GM18498 (cell line): ENCODE data around the gene SMARCD1.
A peak's percentile ranks its signal among the peaks of the same experiment; 100 is the strongest.

Source experiments
- ATAC-seq: cut with Tn5 transposase; IDR thresholded peaks from one replicate; pipeline ENCODE4 v1.9.1; 2021; ENCODE audit warnings: mild to moderate bottlenecking, moderate library complexity; ENCODE audit not compliant: unreplicated experiment

The SMARCD1 gene

DNA sequence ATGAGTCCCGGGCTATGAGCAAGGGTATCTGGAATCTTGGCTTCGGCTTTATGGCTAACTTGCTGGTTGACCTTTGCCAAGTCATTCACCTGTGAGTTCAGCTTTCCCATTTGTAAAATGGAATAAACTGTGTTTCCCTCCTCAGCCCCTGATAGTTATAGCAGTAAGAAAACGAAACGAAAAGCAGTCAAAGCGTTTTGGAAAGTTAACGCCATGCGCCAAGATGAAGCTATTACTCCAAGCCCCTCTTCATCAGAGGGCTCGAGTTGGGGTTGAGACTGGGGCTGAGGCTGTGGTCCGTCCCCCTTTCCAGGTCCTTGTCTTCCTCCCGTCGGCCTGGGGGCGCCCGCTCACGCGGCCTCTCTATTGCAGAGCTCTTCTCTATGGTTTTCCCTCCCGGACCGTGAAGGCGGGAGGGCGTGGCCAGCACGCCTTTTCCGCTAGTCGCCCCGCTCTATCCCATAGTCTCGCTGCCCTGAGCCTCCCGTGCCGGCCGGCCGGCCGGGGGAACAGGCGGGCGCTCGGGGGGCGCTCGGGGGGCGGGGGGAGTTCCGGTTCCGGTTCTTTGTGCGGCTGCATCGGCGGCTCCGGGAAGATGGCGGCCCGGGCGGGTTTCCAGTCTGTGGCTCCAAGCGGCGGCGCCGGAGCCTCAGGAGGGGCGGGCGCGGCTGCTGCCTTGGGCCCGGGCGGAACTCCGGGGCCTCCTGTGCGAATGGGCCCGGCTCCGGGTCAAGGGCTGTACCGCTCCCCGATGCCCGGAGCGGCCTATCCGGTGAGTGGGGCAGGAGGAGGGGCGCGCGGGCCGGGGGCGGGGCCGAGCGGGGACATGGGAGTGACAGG lies at the start of gene SMARCD1:
Gene SMARCD1 (plus strand): TSS at position 568 of the 840 bp plus-strand sequence. CDS start 28 bp downstream, at position 596.
- peak; percentile 86 for ATAC-seq

DNA sequence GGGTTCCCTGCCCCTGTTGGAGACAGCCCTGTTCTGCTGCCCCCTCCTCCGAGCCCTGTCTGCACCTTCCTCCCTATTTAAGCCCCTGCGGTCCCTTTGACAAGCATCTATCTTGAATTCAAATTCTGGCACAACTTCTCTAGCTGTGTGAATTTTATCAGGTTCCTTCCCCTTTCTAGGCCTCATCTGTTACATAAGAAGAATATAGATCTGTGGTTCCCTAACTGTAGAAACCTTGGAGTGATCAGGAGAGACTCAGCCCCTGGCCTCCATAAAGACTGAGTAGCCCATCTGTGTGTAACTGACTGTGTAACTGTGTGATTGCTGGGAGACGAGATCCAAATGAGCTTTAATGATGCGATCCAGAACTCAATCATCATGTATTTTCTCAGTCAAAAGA lies 46.8 kb upstream of the SMARCD1 start:
- ATAC-seq = no peak

DNA sequence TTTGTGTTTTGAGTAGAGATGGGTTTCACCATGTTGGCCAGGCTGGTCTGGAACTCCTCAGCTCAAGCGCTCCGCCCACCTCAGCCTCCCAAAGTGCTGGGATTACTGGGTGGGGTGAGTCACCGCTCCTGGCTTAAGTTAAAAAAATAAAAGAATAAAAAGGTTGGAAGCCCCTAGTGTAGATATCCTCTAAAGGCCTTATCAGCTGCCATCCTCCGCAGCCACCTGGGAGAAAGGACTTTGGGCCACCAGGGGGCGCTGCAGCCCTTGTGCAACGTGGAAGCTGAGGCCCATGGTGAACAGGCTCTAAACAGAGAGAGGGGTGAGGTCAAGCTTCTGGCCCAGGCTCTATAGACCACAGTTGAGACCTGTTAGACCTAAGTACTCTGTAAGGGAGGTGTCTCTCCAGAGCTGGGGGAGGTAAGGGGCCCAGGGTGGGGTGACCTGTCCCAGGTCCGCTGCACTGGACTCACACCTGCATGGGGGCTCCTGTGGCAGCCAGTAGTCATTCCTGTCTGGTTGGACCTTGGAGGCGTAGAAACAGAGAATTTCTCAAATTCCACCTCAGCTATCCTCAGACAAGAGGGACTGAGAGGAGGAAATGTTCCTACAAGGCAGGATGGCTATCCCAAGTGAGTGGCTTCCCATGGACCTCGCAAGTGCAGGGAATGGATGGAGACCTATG lies 45.8 kb upstream of the SMARCD1 start:
- ATAC-seq = no peak

GRCh38 chr12:50040657-50041056 lies 44.5 kb upstream of the SMARCD1 start:
- ATAC-seq = no peak

- ATAC-seq = no peak
Measured at GRCh38 chr12:50041062-50041860, 43.9 kb upstream of the SMARCD1 start.

DNA sequence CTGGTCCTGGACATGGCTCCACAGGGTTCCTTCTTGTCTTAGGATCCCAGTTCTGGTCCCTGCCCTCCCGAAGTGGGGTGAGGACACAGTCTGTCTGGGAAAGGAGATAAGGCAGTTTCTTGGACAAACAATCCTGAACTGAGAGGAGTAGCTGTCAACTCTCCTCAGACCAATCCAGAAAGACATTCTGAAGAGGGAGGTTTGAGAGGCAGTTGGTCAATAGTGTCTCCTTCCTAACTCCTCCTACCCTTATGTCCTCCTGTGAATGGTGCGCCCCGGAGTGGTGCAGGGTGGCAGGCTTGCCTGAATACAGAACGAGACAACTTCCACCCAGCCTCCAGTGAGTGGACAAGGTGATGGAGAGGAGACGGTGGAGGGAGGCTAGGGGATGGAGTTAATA lies 43.2 kb upstream of the SMARCD1 start:
- no peak for ATAC-seq

DNA sequence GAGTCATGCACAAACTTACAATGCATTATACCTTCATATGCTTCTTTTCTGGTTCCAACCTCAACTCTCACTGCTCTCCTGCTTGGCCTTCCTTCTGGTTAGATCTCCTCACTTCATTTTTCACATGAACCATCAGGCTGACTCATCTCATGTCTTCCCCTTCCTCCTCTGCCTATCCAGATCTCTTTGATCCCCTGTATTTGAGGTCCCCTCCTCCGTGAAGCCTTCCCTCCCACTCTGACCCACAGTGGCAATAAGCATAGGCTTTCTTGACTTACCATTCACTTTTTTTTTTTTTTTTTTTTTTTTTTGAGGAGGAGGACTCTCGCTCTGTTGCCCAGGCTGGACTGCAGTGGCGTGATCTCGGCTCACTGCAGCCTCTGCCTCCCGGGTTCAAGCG lies 42.4 kb upstream of the SMARCD1 start:
- no peak for ATAC-seq

- no peak for ATAC-seq
Measured at GRCh38 chr12:50043308-50043707, 41.8 kb upstream of the SMARCD1 start.

GRCh38 chr12:50043854-50044253 lies 41.3 kb upstream of the SMARCD1 start:
- ATAC-seq = no peak

DNA sequence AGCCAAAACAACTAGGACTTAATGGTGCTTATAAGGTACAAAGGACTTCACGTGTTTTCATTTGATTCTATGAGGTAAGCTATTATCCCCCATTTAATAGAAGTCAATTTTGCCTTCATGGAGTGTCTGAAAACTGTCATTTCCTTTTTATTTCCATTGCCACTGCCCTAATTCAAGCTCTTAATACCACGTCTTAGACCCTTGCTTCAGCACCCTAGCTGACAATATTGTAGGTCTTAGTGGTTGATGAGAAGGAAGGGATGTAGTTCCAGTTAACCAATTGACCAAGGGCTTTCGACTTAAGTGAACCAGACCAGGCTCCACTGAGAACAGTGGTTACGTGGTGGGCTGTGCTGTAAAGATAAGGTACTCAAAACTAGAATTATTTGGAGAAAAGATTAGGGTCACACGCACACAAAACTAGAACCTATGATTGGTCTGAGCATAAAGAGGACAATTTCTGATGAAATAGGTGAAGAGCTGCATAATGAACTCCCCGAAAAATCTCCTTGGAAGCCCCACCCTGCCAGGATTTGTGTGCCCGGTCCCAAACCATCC lies 37.4 kb upstream of the SMARCD1 start:
- no peak for ATAC-seq

- ATAC-seq = no peak
Measured at GRCh38 chr12:50049254-50050118, 35.7 kb upstream of the SMARCD1 start.

DNA sequence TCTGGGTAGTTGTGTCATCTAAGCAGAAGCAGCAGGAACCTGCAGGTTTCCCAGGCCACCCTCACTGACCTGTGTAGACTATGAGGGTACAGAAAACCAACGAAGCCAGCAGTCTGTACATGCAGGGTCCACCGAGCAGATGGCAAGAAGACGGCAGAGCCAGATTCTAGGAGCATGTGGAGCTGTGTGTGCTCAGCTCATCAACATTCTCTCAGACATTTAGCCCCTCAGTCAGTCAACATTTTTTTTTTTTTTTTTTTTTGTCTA lies 35.1 kb upstream of the SMARCD1 start:
- no peak for ATAC-seq

GRCh38 chr12:50050410-50051098 lies 34.6 kb upstream of the SMARCD1 start:
- ATAC-seq = no peak

DNA sequence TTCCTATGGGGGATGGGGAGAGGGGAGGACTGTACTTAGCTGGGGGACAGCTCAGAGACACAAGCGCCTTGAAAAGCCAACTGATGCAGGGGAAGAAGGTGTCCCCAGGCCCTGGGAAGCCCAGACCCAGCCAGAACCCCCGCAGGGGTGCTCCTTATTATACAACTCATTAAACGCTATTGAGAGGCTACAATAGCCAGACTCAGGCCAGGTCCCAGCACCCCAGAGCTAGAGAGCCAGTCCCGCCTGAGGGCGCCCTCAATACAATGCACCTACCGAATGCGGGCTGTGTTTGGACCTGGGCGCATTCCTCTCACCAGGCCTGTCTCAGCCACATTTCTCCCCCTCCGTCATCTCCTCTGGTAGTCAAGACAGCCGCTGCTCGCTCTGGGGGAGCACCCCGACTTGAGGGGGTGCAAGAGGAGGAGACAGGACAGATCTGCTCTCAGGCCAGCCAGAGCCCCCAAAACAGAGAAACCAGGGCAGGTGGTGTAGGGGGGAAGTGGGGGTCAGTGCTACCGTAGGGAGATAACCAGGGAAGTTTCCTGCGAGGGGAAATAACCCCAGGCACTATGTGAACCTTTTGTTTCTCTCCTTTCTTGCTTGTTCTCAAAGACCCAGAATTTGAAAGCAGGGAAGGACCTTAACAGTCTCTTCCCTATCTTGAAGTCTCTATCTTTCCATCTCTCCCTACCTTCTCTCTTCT lies 33.9 kb upstream of the SMARCD1 start:
- ATAC-seq = no peak

DNA sequence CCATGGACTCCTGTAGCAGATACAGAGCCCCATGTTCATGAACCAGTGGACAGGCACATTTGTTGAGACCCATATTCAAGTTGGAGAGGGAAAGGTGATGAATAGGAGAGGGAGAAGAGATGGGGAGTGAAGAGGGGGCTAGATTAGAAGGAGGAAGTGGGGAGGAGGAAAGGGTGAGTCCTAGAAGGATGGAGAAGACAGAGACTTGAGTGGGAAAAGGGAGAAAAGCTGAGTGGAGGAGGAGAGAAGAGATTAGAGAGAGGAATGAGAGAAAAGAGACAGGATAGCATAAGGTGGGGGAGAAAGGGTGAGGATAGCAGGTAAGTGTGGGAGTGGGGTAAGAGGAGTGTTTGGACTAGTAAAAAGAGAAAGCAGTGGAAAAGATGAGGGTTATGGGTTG lies 32.6 kb upstream of the SMARCD1 start:
- no peak for ATAC-seq

GRCh38 chr12:50052964-50053363 lies 32.2 kb upstream of the SMARCD1 start:
- ATAC-seq = no peak

- no peak for ATAC-seq
Measured at GRCh38 chr12:50053583-50053982, 31.6 kb upstream of the SMARCD1 start.

- no peak for ATAC-seq
Measured at GRCh38 chr12:50055831-50056638, 29.1 kb upstream of the SMARCD1 start.

DNA sequence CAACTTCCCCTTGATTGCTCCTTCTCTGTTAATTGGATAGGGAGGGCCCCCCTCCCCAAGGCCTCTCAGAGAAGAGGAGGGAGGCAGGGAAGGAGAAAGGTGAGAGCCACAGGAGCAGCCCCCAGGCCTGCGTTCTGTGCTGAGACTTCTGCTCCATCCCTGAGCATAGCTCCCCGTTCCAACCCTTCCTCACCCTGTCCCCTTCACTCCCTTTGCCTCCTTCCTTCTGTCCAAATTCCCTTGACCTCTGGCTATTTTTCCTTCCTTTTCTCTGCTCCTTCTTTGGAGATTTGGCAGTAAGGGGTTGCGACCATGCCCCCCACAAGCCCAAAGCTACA lies 28.5 kb upstream of the SMARCD1 start:
- ATAC-seq = no peak
